Right lobe of liver (tissue), 6 donors: ENCODE results near the gene METTL13. TPM values are rescaled to one million over a fixed set of nuclear protein-coding genes. Genes with fewer than 3 reads are reported as not detected.

Experiments used
- ATAC-seq, 4 donors: fragments of 200-7000 bp; cut with Tn5 transposase; one replicate each; pipeline ENCODE4 v1.9.1; 2020; ENCODE audit warnings: mild to moderate bottlenecking in 4 of 4, moderate library complexity in 4 of 4
- DNase-seq, 3 donors: peaks; one replicate each; pipeline ENCODE4 v3.0.0-alpha.2; 2020
- H3K27ac ChIP-seq, 3 donors: fragments of 200-600 bp; one replicate each; pipeline ENCODE4 v1.8.0; 2022
- H3K27me3 ChIP-seq, 2 donors: fragments of 200-600 bp; one replicate each; pipeline ENCODE4 v1.8.0; 2022
- H3K36me3 ChIP-seq, 4 donors: fragments of 200-600 bp; sonication (generic) in 1 of 4; one replicate each; pipeline versions ENCODE4 v1.5.1 to v1.8.0; 2017 to 2022; ENCODE audit warnings: control low read depth in 1 of 4
- H3K4me1 ChIP-seq, 4 donors: fragments of 200-600 bp; sonication (generic) in 1 of 4; one replicate each; pipeline versions ENCODE4 v1.5.1 to v1.8.0; 2017 to 2022; ENCODE audit warnings: control low read depth in 1 of 4
- H3K4me3 ChIP-seq, 3 donors: fragments of 200-600 bp; one replicate each; pipeline ENCODE4 v1.8.0; 2022
- H3K9me3 ChIP-seq, 4 donors: fragments of 200-600 bp; sonication (generic) in 1 of 4; one replicate each; pipeline versions ENCODE4 v1.5.1 to v1.8.0; 2017 to 2022; ENCODE audit warnings: control low read depth in 1 of 4
- CTCF ChIP-seq, 4 donors: fragments of 200-600 bp in 3 of 4; fragments of 450-650 bp in 1 of 4; IDR thresholded peaks; one replicate each; pipeline versions ENCODE4 v1.5.1 to v1.8.0; 2016 to 2022; ENCODE audit warnings: antibody characterized with exemption in 4 of 4, mild to moderate bottlenecking in 2 of 4
- POLR2A ChIP-seq: fragments of 450-650 bp; IDR thresholded peaks from one replicate; pipeline ENCODE4 v1.6.1; 2017; ENCODE audit warnings: antibody characterized with exemption, mild to moderate bottlenecking
- WGBS: methylation state at CpG from one replicate; pipeline ENCODE4 v1.1.6; 2018; ENCODE audit warnings: low coverage, low lambda C conversion rate; ENCODE audit not compliant: insufficient coverage; ENCODE audit errors: missing lambda C conversion rate; 5-methylcytosine and 5-hydroxymethylcytosine counted together
- intact Hi-C, 2 donors: fragments of 100-400 bp; cut with DNase I; formaldehyde crosslinking; loops; one replicate each; pipeline versions ENCODE4 v1.11.2 to v1.14.1; 2022
- total RNA-seq, 6 experiments: library from RNA; depleted of rRNA in 2 of 6; stranded (reverse); fragments of >200 nt in 2 of 6; fragmentation: NEBNext Ultra II Directional in 3 of 6; extraction: Animal tissue kit (Norgen Biotek cat#: 25700) in 3 of 6; gene quantifications; one replicate each; pipeline versions ENCODE4 v1.1.0 to v1.2.4, GENCODE V29; 2016 to 2023
- donor health status: DM: no; HTN: yes; CAD: no.
- donor health status: DM: no; HTN: no; CAD: no.
- donor health status: DM: no; HTN: no; CAD: no.
- donor health status: DM: no; HTN: yes; CAD: no.
- donor health status: DM: no; HTN: yes; CAD: no.

METTL13 gene
- total RNA-seq, 6 experiments from 2014 or later = 8.9 to 14.4 (median 11.9) TPM

- TF ChIP-seq POLR2A (no peak), CTCF (IDR thresholded peaks at IDR 0.05) (no peak)
- intact Hi-C loops = loop anchor here in 1 of 2 donors (10.0 kb wide), 1 partner anchor 145 kb away; no protein-coding TSS in a partner anchor
- H3K27me3 ChIP-seq = no peaks in the 10 kb centered on the region
- no peaks in the 10 kb centered on the region for H3K9me3 ChIP-seq
- no peak overlapping the region for H3K27ac ChIP-seq
- no peak overlapping the region for H3K4me3 ChIP-seq
- ATAC-seq (no peak), DNase-seq (no peak)
- WGBS = 50% methylated on average over 2 of the region's 2 CpGs
- no peaks in the 10 kb centered on the region for H3K36me3 ChIP-seq
- no peaks in the 10 kb centered on the region for H3K4me1 ChIP-seq
Observed at GRCh38 chr1:171809834-171810233, 28.4 kb downstream of the METTL13 start.

- H3K9me3 ChIP-seq = no peaks in the 10 kb centered on the region
- intact Hi-C loops = loop anchor here in 1 of 2 donors (10.0 kb wide), 1 partner anchor 143 kb away; no protein-coding TSS in a partner anchor
- no peak overlapping the region for H3K27ac ChIP-seq
- TF ChIP-seq CTCF (IDR thresholded peaks at IDR 0.05) (no peak), POLR2A (no peak)
- no peak for DNase-seq
- ATAC-seq = no peak
- H3K36me3 ChIP-seq = no peaks in the 10 kb centered on the region
- H3K4me1 ChIP-seq = no peaks in the 10 kb centered on the region
- H3K4me3 ChIP-seq = no peak overlapping the region
- H3K27me3 ChIP-seq = no peaks in the 10 kb centered on the region
Observed at GRCh38 chr1:171811672-171812071, 30.2 kb downstream of the METTL13 start.

- H3K27ac ChIP-seq = no peak overlapping the region
- no peaks in the 10 kb centered on the region for H3K4me1 ChIP-seq
- H3K9me3 ChIP-seq = no peaks in the 10 kb centered on the region
- intact Hi-C loops = loop anchor here in 1 of 2 donors (10.0 kb wide), 1 partner anchor 140 kb away; no protein-coding TSS in a partner anchor
- ATAC-seq (no peak), DNase-seq (no peak)
- no peak overlapping the region for H3K4me3 ChIP-seq
- TF ChIP-seq CTCF (IDR thresholded peaks at IDR 0.05) (no peak), POLR2A (no peak)
- no peaks in the 10 kb centered on the region for H3K27me3 ChIP-seq
- H3K36me3 ChIP-seq = no peaks in the 10 kb centered on the region
- 54% methylated on average over 2 of the region's 2 CpGs for WGBS
Observed at GRCh38 chr1:171814692-171815091, 33.2 kb downstream of the METTL13 start.

- H3K9me3 ChIP-seq = no peaks in the 10 kb centered on the region
- TF ChIP-seq POLR2A = no peak
- no peak for TF ChIP-seq CTCF (IDR thresholded peaks at IDR 0.05)
Observed at GRCh38 chr1:171816300-171816901, 34.9 kb downstream of the METTL13 start.

More at GRCh38 chr1:171816300-171816901, 34.9 kb downstream of the METTL13 start:
- DNase-seq (no peak), ATAC-seq (no peak)
- intact Hi-C loops = loop anchor here in 1 of 2 donors (10.0 kb wide), 1 partner anchor 138 kb away; no protein-coding TSS in a partner anchor
- 66% methylated on average over 3 of the region's 3 CpGs for WGBS
- H3K4me1 ChIP-seq = no peaks in the 10 kb centered on the region
- H3K4me3 ChIP-seq = no peak overlapping the region
- no peak overlapping the region for H3K27ac ChIP-seq
- no peaks in the 10 kb centered on the region for H3K36me3 ChIP-seq
- H3K27me3 ChIP-seq = no peaks in the 10 kb centered on the region
